BJ (cell line): ENCODE measurements around the gene LTBP4. TPM values are rescaled to one million over a fixed set of nuclear protein-coding genes. Genes with fewer than 3 reads are reported as not detected.
A peak's percentile ranks its signal among the peaks of the same experiment; 100 is the strongest.

Experiments used
- CTCF ChIA-PET: fragments of 350-600 bp; formaldehyde crosslinking; extraction: SDS; loops from one replicate; lab custom pipeline; 2021; ENCODE audit warnings: antibody characterized with exemption, inconsistent platforms; lab: Yijun Ruan, JAX
- POLR2A ChIA-PET: fragments of 300-600 bp; sonication (Branson Sonifier 250); formaldehyde crosslinking; extraction: SDS; loops from one replicate; lab custom pipeline; 2021; ENCODE audit warnings: antibody characterized with exemption; lab: Charles Lee
- DNase-seq: peaks from one replicate; pipeline ENCODE4 v3.0.0-alpha.2; 2011; ENCODE audit warnings: low read depth
- H3K27me3 ChIP-seq: 2 replicates; pipeline ENCODE4 v1.6.0; 2011; ENCODE audit warnings: low read length; ENCODE audit not compliant: control insufficient read depth, insufficient read depth
- H3K36me3 ChIP-seq: 2 replicates; pipeline ENCODE4 v1.5.1; 2011; ENCODE audit warnings: low read length; ENCODE audit not compliant: control insufficient read depth, insufficient read depth
- H3K4me3 ChIP-seq: 2 replicates; pipeline ENCODE4 v1.5.1; 2011; ENCODE audit warnings: low read depth, mild to moderate bottlenecking, control low read depth, low read length
- polyA plus RNA-seq: library from polyadenylated mRNA; depleted of rRNA; stranded (reverse); fragments of >200 nt; gene quantifications from 2 replicates; pipeline ENCODE4 v1.2.3, GENCODE V29; 2011
- TF ChIP-seq, protein P1 (sequence below): IDR thresholded peaks from 2 replicates; pipeline ENCODE4 v1.5.1; 2011; ENCODE audit warnings: low read depth, mild to moderate bottlenecking, control low read depth, inconsistent platforms, low read length, moderate library complexity; ENCODE audit not compliant: insufficient read depth

The LTBP4 gene
- polyA plus RNA-seq, 1 experiment: 14.5 TPM

DNA sequence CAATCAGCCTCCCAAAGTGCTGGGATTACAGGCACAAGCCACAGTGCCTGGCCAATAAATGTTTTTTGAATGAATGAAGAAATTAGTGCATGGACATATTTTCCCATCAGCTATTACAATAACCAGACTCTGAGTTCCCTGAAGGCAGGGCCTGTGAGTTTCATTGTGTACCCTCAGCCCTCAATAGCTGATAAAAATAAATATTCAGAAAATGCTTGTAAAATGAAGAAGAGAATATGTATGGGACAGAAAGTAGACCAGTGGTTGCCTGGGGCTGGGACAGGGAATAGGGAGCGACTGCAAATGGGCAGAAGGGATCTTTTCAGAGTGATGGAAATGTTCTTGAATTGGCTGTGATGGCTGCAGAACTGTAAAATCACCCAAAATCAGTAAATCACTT lies 60.4 kb downstream of the LTBP4 start:
- POLR2A ChIA-PET: no interaction called here
- TF ChIP-seq, protein P1, sequence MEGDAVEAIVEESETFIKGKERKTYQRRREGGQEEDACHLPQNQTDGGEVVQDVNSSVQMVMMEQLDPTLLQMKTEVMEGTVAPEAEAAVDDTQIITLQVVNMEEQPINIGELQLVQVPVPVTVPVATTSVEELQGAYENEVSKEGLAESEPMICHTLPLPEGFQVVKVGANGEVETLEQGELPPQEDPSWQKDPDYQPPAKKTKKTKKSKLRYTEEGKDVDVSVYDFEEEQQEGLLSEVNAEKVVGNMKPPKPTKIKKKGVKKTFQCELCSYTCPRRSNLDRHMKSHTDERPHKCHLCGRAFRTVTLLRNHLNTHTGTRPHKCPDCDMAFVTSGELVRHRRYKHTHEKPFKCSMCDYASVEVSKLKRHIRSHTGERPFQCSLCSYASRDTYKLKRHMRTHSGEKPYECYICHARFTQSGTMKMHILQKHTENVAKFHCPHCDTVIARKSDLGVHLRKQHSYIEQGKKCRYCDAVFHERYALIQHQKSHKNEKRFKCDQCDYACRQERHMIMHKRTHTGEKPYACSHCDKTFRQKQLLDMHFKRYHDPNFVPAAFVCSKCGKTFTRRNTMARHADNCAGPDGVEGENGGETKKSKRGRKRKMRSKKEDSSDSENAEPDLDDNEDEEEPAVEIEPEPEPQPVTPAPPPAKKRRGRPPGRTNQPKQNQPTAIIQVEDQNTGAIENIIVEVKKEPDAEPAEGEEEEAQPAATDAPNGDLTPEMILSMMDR: no peak
- DNase-seq: no peak
- CTCF ChIA-PET: interaction anchor here (0.6 to 5.4 kb wide), 14 partner anchors 8 to 1730 kb away, joined by 3 to 49 read pairs (median 4); partner anchors contain the start of gene RAB4B
- Histone ChIP-seq H3K4me3 (no peak overlapping the region), H3K27me3 (no peaks in the 10 kb centered on the region), H3K36me3 (no peaks in the 10 kb centered on the region)

DNA sequence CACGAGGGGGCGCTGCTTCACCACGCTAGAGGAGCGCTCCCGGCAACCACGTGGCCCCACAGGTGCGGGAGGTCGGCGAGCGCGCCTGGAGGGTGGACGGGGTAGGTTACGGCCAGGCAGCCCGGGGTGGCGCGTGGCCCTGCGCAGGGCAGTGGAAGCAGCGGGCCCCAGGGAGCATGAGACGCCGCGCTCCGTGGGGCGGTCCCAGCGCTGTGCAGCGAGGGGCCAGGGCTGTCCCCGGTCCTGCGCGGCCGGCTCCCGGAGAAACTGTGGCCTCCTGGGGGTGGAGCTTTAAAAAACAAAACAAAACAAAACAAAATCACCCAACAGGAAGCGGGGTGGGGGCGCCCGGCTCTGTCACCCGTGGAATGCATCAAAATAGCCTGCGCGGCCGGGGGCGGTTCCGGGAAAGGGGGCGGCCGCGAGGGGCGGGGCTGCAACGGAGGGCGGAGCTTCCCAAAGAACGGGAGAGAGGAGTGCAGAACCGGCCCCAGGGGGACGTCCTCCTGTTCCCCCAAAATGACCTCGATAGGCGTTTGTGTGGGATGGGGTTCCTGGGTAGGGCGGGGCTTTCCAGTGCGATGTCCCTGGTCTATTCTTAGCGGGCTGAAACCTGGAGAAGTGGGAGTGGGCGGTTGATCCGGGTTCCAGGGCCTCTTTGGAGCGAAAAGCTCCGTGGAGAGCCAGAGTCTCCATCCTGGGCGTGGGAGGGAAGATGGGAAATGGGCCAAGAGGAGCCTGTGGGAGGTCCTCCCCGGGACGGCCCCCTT lies 61.9 kb downstream of the LTBP4 start:
- DNase-seq: no peak
- ChIA-PET CTCF (interaction anchor here (0.6 to 5.4 kb wide), 40 partner anchors 8 to 635 kb away, joined by 3 to 49 read pairs (median 4); partner anchors contain the start of genes NUMBL and RAB4B), POLR2A (interaction anchor here (0.7 to 1.2 kb wide), 2 partner anchors 115 to 373 kb away, joined by 3 read pairs; partner anchors contain the start of gene RAB4B)
- Histone ChIP-seq H3K27me3 (no peaks in the 10 kb centered on the region), H3K36me3 (peaks cover 10% of the 10 kb centered on the region), H3K4me3 (peak overlapping the region; percentile 52)
- TF ChIP-seq, protein P1: peak; percentile 91

DNA sequence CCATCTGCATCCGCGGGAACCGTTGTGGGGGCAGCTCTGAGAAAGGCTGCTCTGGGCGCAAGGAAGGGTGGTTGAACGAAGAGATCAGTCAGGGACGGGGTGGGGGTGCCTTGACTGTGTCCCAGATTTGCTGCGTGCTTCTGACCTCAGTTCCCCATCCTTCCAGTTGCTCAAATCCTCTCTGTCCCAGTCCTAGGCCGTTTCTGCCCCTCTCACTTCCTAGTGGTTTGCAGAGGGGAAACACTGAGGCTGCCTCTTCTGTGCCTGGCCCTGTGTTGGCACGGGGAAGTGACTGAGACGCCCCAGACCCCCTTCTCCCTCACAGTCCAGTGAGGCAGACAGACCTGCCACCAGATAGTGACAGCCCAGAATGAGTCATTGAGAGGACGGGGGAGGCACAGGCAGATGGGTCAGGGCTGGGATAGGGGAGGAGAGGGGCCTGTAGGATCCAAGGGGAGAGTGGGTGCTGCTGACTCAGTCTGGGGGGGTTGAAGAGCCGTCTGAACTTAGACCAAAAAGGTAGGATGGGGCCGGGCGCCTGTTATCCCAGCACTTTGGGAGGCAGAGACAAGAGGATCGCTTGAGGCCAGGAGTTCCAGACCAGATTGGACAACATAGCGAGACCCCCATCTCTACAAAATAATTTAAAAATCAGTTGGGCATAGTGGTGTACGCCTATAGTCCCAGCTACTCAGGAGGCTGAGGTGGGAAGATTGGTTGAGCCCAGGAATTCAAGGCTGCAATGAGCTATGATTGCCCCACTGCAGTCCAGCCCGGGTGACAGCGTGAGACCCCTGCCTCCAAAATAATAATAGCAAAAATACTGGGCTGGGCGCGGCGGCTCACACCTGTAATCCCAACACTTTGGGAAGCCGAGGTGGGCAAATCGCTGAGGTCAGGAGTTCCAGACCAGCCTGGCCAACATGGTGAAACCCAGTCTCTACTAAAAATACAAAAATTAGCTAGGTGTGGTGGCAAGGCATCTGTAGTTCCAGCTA lies 62.8 kb downstream of the LTBP4 start:
- Histone ChIP-seq H3K27me3 (no peaks in the 10 kb centered on the region), H3K36me3 (peaks cover 12% of the 10 kb centered on the region), H3K4me3 (peak overlapping the region; percentile 52)
- ChIA-PET POLR2A (interaction anchor here (0.7 to 1.2 kb wide), 2 partner anchors 114 to 374 kb away, joined by 3 read pairs; partner anchors contain the start of gene RAB4B), CTCF (interaction anchor here (0.6 to 5.4 kb wide), 40 partner anchors 8 to 634 kb away, joined by 3 to 49 read pairs (median 4); partner anchors contain the start of genes COQ8B, ITPKC, NUMBL and RAB4B)
- TF ChIP-seq, protein P1: no peak
- DNase-seq: no peak

DNA sequence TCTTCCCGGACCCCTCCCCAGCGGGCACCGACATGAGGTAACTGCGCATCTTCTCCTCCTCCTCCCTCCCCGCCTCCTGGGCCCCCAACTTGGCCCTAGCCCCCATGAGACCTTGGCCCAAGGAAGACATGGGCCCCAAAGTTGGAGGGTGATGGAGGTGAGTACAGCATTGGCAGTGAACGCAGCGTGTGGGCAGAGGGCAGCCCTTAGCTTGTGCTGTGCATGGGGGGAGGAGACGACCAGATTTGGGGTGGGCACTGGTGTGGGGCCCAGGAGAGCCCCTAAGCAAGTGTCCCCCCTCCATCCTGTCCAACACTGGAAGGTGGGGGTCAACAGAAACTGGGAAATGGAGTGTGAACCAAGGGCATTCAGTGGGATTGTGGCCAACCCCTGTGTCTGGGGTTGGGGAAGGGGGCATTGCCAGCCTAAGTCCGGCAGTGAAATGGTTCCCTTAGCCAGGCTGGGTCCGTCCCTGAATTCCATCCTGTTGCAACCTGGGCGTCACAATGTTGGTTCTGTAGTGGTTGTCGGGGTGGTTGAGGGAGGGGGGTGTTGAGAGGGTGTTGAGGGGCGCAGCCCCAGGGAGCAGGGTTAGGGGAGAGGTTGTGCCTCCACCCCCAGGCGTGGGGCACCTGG lies 65.8 kb downstream of the LTBP4 start:
- TF ChIP-seq, protein P1: no peak
- H3K36me3 ChIP-seq: peaks cover 35% of the 10 kb centered on the region
- H3K4me3 ChIP-seq: no peak overlapping the region
- ChIA-PET POLR2A (no interaction called here), CTCF (no interaction called here)
- no peak for DNase-seq
- no peaks in the 10 kb centered on the region for H3K27me3 ChIP-seq
